ENCODE results near the gene CAPN5. TPM values are rescaled to one million over a fixed set of nuclear protein-coding genes. Genes with fewer than 3 reads are reported as not detected.
A peak's percentile ranks its signal among the peaks of the same experiment; 100 is the strongest.

CAPN5 gene
- total RNA-seq, 3 donors from 2014 or later: 0.29 to 0.68 (median 0.53) TPM

DNA sequence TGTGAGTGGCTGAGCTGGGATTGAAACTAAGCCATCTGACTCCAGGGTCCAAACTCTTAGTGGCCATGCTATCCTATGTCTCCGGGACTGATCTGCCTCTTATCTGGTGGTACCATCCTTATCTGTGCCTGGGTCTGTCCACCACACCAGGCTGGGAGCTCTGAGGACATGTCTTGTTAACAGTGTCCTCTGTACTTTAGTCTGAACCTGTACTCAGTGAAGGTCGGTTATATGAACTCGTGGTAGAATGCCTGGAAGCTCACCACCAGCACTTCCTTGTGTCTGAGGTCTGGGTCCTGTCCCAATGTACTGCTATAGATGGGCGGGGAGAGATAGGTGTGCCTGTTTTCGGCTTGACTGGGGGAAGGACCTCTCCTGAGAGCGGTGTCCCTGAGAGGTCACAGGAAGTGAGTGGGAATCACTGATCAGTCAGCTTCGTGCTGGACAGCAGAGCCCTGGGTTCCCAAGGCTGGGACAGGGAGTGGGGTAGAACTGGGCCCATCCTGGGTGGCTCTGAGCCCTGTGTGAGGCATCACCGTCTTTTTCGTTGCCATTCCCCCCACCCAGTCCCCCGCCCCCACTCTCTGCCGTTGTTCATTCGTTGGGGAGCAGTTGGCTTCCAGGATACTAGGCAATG, 70.1 kb downstream of the CAPN5 start:
- Mint-ChIP-seq H3K36me3 (ENCODE audit: insufficient read depth) (no peaks in the 10 kb centered on the region), H3K4me1 (ENCODE audit: low read depth) (peaks cover 3% of the 10 kb centered on the region), H3K4me3 (no peak overlapping the region), H3K27me3 (ENCODE audit: low read depth) (peaks cover 25% of the 10 kb centered on the region), H3K9me3 (no peaks in the 10 kb centered on the region)
- no peak for ATAC-seq
- DNase-seq: no peak

DNA sequence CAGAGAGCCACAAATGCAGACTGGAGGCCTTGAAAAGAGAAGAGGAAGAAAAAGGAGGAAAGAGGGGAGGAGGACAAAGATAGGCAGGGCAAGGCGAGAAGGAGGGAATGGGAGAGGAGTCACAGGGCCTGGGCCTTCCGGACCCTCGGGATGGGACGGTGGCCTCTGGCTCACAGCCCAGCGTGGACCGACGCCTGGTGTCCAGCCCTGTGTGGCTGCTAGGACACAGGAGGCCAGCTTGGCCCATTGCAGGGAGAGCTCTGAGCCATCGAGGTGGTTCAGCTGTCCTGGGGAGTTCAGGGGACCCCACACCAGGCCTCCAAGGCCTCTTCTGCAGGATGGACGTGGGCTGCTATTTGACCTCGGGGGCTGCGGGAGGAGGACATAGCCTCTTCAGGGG, 70.7 kb downstream of the CAPN5 start:
- Mint-ChIP-seq H3K4me1 (ENCODE audit: low read depth) (peaks cover 7% of the 10 kb centered on the region), H3K9me3 (no peaks in the 10 kb centered on the region), H3K4me3 (no peak overlapping the region), H3K27me3 (ENCODE audit: low read depth) (peaks cover 25% of the 10 kb centered on the region), H3K36me3 (ENCODE audit: insufficient read depth) (no peaks in the 10 kb centered on the region)
- ATAC-seq: no peak
- DNase-seq: no peak

DNA sequence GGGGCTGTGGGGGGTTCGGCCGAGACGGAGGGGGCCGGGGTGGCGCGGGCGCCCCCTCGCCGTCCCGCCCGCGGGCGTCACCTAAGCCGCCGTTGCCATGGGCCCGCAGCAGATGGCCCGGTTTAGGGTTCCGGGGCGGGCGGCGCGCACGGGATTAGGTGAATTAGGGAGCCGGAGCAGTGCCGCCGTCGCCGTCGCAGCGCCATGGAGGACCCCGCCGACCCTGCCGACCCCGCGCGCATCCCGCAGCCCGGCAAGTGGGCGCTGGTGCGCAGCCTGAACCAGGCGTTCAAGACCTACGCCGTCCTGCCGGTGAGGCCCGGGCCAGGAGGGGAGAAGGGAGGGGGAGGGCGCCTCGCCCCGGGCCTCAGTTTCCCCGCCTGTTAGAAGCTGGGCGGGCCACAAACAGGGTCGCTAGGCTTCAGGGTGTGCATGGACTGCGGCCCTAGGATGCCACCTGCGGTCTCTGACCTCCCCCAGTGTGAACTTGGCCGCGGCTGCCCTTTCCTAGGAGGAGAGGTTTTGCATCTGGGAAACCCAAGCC, 71.4 kb downstream of the CAPN5 start:
- ATAC-seq (no peak), DNase-seq (no peak)
- H3K27me3 Mint-ChIP-seq (ENCODE audit: low read depth): peaks cover 25% of the 10 kb centered on the region
- H3K4me1 Mint-ChIP-seq (ENCODE audit: low read depth): peaks cover 11% of the 10 kb centered on the region
- no peaks in the 10 kb centered on the region for H3K36me3 Mint-ChIP-seq (ENCODE audit: insufficient read depth)
- no peaks in the 10 kb centered on the region for H3K9me3 Mint-ChIP-seq
- no peak overlapping the region for H3K4me3 Mint-ChIP-seq

GRCh38 chr11:77139201-77139600, 72.4 kb downstream of the CAPN5 start:
- ATAC-seq (no peak), DNase-seq (no peak)
- Mint-ChIP-seq H3K4me1 (ENCODE audit: low read depth) (peaks cover 12% of the 10 kb centered on the region), H3K4me3 (no peak overlapping the region), H3K9me3 (no peaks in the 10 kb centered on the region), H3K27me3 (ENCODE audit: low read depth) (peaks cover 25% of the 10 kb centered on the region), H3K36me3 (ENCODE audit: insufficient read depth) (no peaks in the 10 kb centered on the region)

DNA sequence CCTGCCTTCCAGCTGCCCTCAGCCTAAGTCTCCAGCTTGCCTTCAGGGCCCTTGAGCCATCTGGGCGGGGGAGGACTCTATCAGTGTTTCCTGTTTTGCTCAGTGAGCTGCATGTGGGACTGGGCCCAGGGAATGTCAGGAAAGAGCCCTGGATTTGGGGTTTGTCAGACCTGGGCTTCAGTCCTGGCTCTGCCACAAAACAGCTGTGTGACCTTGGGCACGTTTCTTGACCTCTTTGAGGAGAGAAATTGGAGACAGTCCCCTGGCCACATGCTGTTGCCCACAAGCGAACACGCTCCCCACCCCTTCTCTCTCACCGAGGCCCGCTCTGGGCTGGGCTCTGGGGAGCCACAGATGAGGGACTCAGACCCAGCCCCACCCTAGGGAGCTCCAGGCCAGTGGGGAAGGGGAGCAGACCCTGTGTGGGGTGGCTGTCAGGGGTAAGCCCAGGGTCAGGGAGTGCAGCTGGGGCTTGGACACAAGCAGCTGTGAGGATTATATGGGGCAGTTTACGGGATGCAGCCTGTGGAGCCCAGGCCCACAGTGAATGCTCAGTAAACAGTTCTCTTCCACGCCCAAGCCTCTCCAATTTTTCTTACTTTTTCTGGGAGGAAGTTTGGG, 73.6 kb downstream of the CAPN5 start:
- peaks cover 25% of the 10 kb centered on the region for H3K27me3 Mint-ChIP-seq (ENCODE audit: low read depth)
- H3K4me1 Mint-ChIP-seq (ENCODE audit: low read depth): peaks cover 12% of the 10 kb centered on the region
- ATAC-seq (no peak), DNase-seq (no peak)
- H3K36me3 Mint-ChIP-seq (ENCODE audit: insufficient read depth): no peaks in the 10 kb centered on the region
- H3K4me3 Mint-ChIP-seq: no peak overlapping the region
- H3K9me3 Mint-ChIP-seq: no peaks in the 10 kb centered on the region

DNA sequence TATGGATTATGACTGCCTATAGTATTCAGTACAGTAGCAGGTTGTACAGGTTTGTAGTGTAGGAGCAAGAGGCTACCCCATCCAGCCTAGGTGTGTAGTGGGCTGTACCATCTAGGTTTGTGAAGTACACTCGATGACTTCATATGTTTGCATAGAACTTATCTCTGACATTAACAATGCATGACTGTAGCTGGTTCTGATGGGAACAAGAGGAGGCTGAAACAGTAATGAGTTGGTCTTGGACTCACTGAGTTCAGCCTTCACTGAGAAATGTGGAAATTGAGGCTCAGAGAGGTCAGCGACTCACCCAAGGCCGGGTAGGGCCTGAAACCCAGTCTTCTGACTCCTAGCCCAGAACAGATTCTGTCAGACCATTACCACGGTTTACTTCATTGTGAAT, 74.3 kb downstream of the CAPN5 start:
- H3K4me1 Mint-ChIP-seq (ENCODE audit: low read depth): peaks cover 12% of the 10 kb centered on the region
- no peak for DNase-seq
- peak in 1 of 2 donors; percentile 10 for ATAC-seq
- H3K27me3 Mint-ChIP-seq (ENCODE audit: low read depth): peaks cover 25% of the 10 kb centered on the region
- H3K4me3 Mint-ChIP-seq: no peak overlapping the region
- H3K9me3 Mint-ChIP-seq: no peaks in the 10 kb centered on the region
- H3K36me3 Mint-ChIP-seq (ENCODE audit: insufficient read depth): no peaks in the 10 kb centered on the region

- no peak for ATAC-seq
- Mint-ChIP-seq H3K9me3 (no peaks in the 10 kb centered on the region), H3K27me3 (ENCODE audit: low read depth) (peaks cover 22% of the 10 kb centered on the region), H3K36me3 (ENCODE audit: insufficient read depth) (no peaks in the 10 kb centered on the region), H3K4me1 (ENCODE audit: low read depth) (peaks cover 12% of the 10 kb centered on the region), H3K4me3 (no peak overlapping the region)
- no peak for DNase-seq
Observed at GRCh38 chr11:77141475-77141874, 74.7 kb downstream of the CAPN5 start.

DNA sequence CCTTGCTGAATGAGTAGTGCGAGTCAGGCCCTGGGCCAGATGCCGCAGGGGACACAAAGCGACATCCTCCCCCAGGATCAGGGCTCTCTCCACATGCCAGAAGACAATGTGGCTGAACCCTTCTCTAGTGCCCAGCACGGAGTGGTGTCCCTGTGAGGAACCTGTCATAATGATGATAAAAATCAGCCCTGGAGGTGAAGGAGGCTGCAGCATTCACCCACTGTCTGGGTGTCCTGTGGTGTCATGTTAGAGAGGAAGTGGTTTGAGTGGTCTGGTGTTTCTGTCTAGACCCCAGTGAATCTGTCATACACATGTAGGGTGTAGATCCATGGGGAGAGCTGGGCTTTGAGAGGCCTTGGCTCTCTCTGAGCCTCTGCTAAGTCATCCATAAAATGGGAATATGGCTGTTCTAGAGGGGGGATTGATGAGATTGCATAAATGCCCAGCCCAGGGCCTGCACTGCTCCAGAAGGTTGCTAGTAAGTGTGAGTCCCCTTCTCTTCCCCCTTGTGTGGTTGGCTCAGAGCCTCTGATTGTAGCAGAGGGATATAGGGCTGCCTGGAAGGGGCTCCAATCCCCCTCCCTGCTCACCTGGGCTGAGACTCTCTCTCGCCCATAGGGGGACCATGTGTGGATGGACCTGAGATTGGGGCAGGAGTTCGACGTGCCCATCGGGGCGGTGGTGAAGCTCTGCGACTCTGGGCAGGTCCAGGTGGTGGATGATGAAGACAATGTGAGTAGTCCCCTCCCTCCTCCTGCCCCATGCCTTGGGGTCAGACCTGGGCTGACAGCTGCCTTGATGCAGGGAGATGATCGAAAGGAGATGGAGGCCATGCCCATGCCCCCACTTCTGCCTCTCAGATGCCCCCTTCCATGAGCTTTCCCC, 75.6 kb downstream of the CAPN5 start:
- DNase-seq (no peak), ATAC-seq (peak; percentile 61 to 69)
- no peaks in the 10 kb centered on the region for H3K36me3 Mint-ChIP-seq (ENCODE audit: insufficient read depth)
- H3K4me3 Mint-ChIP-seq: no peak overlapping the region
- peaks cover 20% of the 10 kb centered on the region for H3K27me3 Mint-ChIP-seq (ENCODE audit: low read depth)
- peaks cover 15% of the 10 kb centered on the region for H3K4me1 Mint-ChIP-seq (ENCODE audit: low read depth)
- no peaks in the 10 kb centered on the region for H3K9me3 Mint-ChIP-seq

- no peak for ATAC-seq
Observed at GRCh38 chr11:77143405-77144020, 76.7 kb downstream of the CAPN5 start.

DNA sequence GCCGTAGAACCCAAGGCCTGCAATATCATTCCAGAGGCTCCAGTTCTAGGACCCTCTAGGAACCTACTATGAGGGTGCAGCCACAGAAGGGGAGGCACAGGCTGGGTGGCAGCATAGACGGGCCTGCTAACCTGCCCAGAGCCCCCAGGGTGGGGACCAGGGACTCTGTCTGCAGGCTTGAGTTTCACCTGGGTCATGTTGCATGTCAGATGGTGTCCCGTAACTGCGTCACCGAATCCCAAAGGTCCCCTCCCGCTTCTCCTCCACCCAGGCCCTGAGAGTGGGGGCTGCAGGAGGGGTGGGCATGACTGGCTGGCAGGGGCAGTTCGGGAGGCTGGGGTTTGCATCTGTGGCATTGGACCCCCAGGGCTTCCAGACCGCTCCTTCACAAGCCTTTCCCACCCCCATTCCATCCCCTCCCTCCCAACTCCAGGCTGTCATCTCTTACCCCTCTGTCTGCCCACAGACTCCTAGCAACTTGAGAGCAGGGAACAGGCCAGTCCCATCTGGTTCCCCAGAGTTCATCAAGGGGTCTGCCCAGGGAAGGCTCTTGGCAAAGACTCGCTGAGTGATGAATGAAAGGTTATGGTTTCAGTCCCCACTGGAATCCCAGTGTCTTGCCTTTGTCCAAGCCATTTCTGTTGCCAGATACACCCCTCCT, 77.6 kb downstream of the CAPN5 start:
- H3K27me3 Mint-ChIP-seq (ENCODE audit: low read depth): peaks cover 6% of the 10 kb centered on the region
- DNase-seq (no peak), ATAC-seq (no peak)
- no peak overlapping the region for H3K4me3 Mint-ChIP-seq
- peaks cover 22% of the 10 kb centered on the region for H3K4me1 Mint-ChIP-seq (ENCODE audit: low read depth)
- no peaks in the 10 kb centered on the region for H3K36me3 Mint-ChIP-seq (ENCODE audit: insufficient read depth)
- H3K9me3 Mint-ChIP-seq: no peaks in the 10 kb centered on the region

More at GRCh38 chr11:77143405-77144020, 76.7 kb downstream of the CAPN5 start:
- Mint-ChIP-seq H3K4me1 (ENCODE audit: low read depth) (peaks cover 20% of the 10 kb centered on the region), H3K36me3 (ENCODE audit: insufficient read depth) (no peaks in the 10 kb centered on the region), H3K4me3 (no peak overlapping the region), H3K9me3 (no peaks in the 10 kb centered on the region), H3K27me3 (ENCODE audit: low read depth) (peaks cover 14% of the 10 kb centered on the region)
- DNase-seq: no peak

DNA sequence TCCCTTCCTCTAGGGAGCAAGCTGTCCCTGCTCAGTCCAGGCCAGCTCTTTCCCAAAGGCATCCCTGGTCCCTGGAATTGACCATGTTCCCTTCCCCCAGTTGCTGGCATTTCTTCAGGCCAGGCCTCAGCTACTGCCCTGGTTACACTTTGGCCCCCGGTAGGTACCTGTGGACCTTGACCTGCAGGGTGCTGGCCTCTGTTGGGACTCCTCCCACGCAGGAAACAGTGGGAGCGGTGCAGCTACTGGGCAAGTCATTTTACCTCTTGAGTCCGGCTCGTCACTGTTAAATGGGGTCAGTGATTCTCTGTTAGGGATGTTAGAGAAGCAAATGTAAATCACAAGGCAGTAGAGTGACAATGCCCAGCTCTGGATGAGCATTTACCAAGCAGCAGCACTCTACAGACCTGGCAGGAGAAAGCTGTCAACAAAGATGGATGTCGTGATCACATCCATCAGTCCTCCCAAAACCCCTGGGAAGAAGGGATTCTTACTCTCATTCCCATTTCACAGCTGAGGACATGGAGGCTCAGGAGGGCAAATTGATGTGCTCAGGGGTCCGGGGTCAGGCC, 78.2 kb downstream of the CAPN5 start:
- Mint-ChIP-seq H3K9me3 (no peaks in the 10 kb centered on the region), H3K27me3 (ENCODE audit: low read depth) (peaks cover 2% of the 10 kb centered on the region), H3K4me3 (no peak overlapping the region), H3K36me3 (ENCODE audit: insufficient read depth) (no peaks in the 10 kb centered on the region), H3K4me1 (ENCODE audit: low read depth) (peaks cover 22% of the 10 kb centered on the region)
- ATAC-seq (no peak), DNase-seq (no peak)

- no peak overlapping the region for H3K4me3 Mint-ChIP-seq
- ATAC-seq (no peak), DNase-seq (no peak)
- H3K27me3 Mint-ChIP-seq (ENCODE audit: low read depth): no peaks in the 10 kb centered on the region
- H3K9me3 Mint-ChIP-seq: no peaks in the 10 kb centered on the region
- no peaks in the 10 kb centered on the region for H3K36me3 Mint-ChIP-seq (ENCODE audit: insufficient read depth)
- H3K4me1 Mint-ChIP-seq (ENCODE audit: low read depth): peaks cover 26% of the 10 kb centered on the region
Observed at GRCh38 chr11:77146261-77147035, 79.7 kb downstream of the CAPN5 start.

- DNase-seq (no peak), ATAC-seq (no peak)
- Mint-ChIP-seq H3K4me1 (ENCODE audit: low read depth) (peaks cover 28% of the 10 kb centered on the region), H3K9me3 (no peaks in the 10 kb centered on the region), H3K27me3 (ENCODE audit: low read depth) (no peaks in the 10 kb centered on the region), H3K36me3 (ENCODE audit: insufficient read depth) (no peaks in the 10 kb centered on the region), H3K4me3 (no peak overlapping the region)
Observed at GRCh38 chr11:77147036-77147315, 80.2 kb downstream of the CAPN5 start.
